ENCODE results near the gene TMCC3. TPM values are rescaled to one million over a fixed set of nuclear protein-coding genes. Genes with fewer than 3 reads are reported as not detected.

TMCC3 gene
- total and polyA plus RNA-seq, 2 experiments from 2014 or later, result 1.4 to 3.6 TPM

DNA sequence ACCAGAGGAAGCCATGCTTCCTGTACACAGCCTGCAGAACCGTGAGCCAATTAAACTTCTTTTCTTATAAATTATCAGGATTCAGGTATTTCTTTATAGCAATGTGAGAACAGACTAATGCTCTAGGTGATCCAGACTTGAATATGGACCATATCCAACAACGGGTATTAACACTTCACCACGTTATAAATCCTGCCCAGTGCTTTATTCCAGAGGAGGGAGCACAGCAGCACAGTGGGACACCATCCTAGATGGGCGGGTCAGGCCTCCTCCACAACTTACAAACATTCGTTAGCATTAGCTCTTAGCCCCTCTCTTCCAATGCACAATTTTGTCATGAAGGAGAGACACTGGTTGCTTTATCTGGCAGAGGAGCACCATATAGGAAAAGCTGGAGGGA lies 66.0 kb downstream of the TMCC3 start:
- no peaks in the 10 kb centered on the region for H3K27me3 ChIP-seq (ENCODE audit: insufficient read depth)
- H3K27ac ChIP-seq (ENCODE audit: low read depth), result no peak overlapping the region
- H3F3A ChIP-seq (replicated peaks; ENCODE audit: low read depth), result no peaks in the 10 kb centered on the region
- no peak overlapping the region for H3K4me3 Mint-ChIP-seq
- H3K36me3 Mint-ChIP-seq (ENCODE audit: low read depth), result no peaks in the 10 kb centered on the region
- H3K4me2 ChIP-seq, result no peak overlapping the region
- H3K4me1 Mint-ChIP-seq, result 0 out of 3 replicates have a peak, but pooled peaks cover 4% of the 10 kb centered on the region
- no peaks in the 10 kb centered on the region for H3K9me3 Mint-ChIP-seq
- no peak overlapping the region for H2AFZ ChIP-seq
- no peaks in the 10 kb centered on the region for H3K4me1 ChIP-seq (ENCODE audit: insufficient read depth)
- no peaks in the 10 kb centered on the region for H3K79me2 ChIP-seq (replicated peaks; ENCODE audit: insufficient read depth)
- no peak for TF ChIP-seq ZNF462 (CRISPR knock-in tag; IDR thresholded peaks at IDR 0.05)
- TF ChIP-seq JUNB (IDR thresholded peaks at IDR 0.05; ENCODE audit: unreplicated experiment), result no peak
- TF ChIP-seq, protein P1, sequence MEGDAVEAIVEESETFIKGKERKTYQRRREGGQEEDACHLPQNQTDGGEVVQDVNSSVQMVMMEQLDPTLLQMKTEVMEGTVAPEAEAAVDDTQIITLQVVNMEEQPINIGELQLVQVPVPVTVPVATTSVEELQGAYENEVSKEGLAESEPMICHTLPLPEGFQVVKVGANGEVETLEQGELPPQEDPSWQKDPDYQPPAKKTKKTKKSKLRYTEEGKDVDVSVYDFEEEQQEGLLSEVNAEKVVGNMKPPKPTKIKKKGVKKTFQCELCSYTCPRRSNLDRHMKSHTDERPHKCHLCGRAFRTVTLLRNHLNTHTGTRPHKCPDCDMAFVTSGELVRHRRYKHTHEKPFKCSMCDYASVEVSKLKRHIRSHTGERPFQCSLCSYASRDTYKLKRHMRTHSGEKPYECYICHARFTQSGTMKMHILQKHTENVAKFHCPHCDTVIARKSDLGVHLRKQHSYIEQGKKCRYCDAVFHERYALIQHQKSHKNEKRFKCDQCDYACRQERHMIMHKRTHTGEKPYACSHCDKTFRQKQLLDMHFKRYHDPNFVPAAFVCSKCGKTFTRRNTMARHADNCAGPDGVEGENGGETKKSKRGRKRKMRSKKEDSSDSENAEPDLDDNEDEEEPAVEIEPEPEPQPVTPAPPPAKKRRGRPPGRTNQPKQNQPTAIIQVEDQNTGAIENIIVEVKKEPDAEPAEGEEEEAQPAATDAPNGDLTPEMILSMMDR (conservative IDR thresholded peaks at IDR 0.05; ENCODE audit: low read depth in 2 of 2), result no peak
- TF ChIP-seq CREB1 (CRISPR knock-in tag; IDR thresholded peaks at IDR 0.05; ENCODE audit: low read depth), result no peak
- TF ChIP-seq ZNF114 (CRISPR knock-in tag; IDR thresholded peaks at IDR 0.05), result no peak
- no peak for TF ChIP-seq EZH2 (IDR thresholded peaks at IDR 0.05; ENCODE audit: low read depth, unreplicated experiment)
- TF ChIP-seq POLR2AphosphoS5 (IDR thresholded peaks at IDR 0.05; ENCODE audit: low read depth), result no peak
- no peak for TF ChIP-seq STAT1 (IDR thresholded peaks at IDR 0.05; ENCODE audit: unreplicated experiment)
- no peak for TF ChIP-seq REST (IDR thresholded peaks at IDR 0.05; ENCODE audit: unreplicated experiment)
- TF ChIP-seq NANOG (IDR thresholded peaks at IDR 0.05; ENCODE audit: borderline replicate concordance), result no peak
- no peak for TF ChIP-seq ZNF331 (CRISPR knock-in tag; IDR thresholded peaks at IDR 0.05; ENCODE audit: low read depth)
- TF ChIP-seq EZH2phosphoT487 (IDR thresholded peaks at IDR 0.05; ENCODE audit: unreplicated experiment), result no peak
- DNase-seq (ENCODE audit: low spot score) (no peak), ATAC-seq (no peak)
- no peaks in the 10 kb centered on the region for H3K36me3 ChIP-seq (ENCODE audit: insufficient read depth)
- no peak overlapping the region for H3K27ac Mint-ChIP-seq
- H3K27me3 Mint-ChIP-seq (ENCODE audit: insufficient read depth, low read depth, poor library complexity), result peaks cover 3% of the 10 kb centered on the region
- H3K4me3 ChIP-seq, result no peak overlapping the region
- no peaks in the 10 kb centered on the region for H3K9me2 ChIP-seq (ENCODE audit: insufficient read depth)
- H4K20me1 ChIP-seq (replicated peaks; ENCODE audit: insufficient read depth), result no peaks in the 10 kb centered on the region

Data from GM23338 (cell line).